TTC549 (cell line): ENCODE data around the gene OR2A1.
"Not testable (repeated sequence)": the region's sequence is repeated elsewhere in the genome, so short reads cannot be mapped to it uniquely, and the experiment has no call there.

Source experiments
- FAIRE-seq: peaks from 2 replicates; lab custom pipeline; 2012; peaks lifted over from hg19 to GRCh38; lab: Jason Lieb, UNC

Gene OR2A1

DNA sequence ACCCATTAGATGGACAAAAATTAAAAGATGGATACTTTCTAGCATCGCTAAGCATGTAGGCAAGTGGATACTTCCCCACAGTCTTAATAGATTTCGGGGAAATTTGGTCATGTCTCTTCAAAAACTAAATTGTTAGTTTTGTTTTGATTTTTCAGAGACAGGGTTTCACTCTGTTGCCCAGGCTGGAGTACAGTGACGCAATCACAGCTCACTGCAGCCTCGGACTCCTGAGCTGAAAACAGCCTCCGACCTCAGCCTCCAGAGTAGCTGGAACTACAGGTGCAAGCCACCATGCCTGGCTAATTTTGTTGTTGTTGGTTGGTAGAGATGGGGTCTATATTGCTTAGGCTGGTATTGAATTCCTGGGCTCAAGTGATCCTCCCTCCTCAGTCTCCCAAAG lies 13.6 kb downstream of the OR2A1 start:
- FAIRE-seq = not testable (repeated sequence)

DNA sequence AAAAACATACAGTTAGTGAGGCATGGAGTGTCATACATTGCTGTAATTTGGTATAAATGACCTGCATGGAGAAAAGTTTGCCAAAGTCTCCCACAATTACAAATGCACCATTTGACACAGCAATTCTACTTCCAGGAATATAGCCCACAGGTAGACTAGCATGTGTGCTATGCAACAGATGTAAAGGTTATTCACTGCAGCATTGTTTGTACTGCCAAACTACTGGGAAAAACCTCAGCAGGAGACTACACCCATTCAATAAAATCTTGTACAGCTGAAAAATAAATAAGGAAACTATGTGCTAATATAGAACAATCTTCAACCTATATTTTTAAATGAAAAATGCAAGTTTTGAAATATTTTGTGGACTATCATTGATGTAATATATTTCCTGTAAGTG lies 17.8 kb downstream of the OR2A1 start:
- FAIRE-seq = not testable (repeated sequence)

DNA sequence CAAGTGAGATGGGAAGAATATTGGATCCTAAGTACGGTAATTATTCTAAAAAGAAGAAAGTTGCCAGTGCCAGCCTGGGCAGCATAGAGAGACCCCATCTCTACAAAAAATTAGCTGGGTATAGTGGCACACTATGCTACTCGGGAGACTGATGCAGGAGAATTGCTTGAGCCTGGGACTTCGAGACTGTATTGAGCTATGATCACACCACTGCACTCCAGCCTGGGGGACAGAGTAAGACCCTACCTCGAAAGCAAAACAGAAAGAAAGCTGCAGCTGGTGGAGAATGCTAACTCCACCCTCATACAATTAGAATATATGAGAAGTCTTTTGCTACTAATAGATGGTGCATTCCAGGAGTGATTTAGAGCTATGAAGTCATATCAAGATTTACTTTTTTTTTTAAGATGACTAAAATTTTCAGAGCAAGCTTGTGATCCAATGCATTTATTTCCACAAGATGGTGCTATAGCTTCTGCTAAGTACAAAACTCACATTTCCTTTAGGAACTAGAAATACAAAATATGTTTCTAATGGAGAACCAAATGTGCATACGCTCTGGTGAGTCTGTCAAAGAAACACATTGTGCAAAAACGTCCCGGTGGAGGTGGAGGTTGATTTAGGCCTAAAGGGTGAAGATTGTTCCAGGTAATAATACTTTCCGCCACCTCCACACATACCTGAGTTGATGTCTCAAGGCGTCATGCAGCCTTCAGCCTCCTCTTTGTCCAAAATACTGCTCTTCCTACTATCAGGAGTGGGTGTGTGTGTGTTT lies 19.2 kb downstream of the OR2A1 start:
- not testable (repeated sequence) for FAIRE-seq

DNA sequence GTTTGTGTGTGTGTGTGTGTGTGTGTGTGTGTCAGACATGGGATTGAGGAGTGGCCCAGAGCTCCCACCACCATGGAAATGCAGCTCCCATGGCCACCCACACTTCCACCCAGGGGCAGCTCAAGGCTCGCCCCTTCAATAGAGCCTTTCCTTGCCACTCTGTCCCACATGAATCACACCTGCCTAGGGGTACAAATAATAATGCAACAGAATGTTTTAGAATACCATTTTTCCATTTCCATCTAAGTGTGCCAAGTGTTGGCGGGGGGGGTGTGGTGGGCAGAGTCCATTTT lies 19.7 kb downstream of the OR2A1 start:
- not testable (repeated sequence) for FAIRE-seq

DNA sequence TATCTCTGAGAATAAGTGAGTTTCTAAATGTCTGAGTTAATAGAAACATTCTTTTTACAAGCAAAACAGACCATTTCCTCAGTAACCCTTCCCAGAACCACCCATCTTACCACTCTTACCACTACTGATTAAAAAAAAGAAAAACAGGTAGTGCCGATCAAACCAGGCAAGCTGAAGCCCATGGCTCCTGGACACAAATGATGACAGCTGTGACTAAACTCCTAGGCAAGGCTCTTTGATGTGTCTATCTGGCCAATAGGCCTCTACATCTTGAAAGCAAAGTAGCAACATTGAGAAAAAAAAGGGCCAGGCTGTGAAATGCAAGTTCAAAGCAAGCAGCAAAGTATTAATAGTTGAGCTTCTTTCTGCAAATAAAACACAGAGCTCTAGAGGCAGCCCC lies 36.4 kb downstream of the OR2A1 start:
- FAIRE-seq = not testable (repeated sequence)

DNA sequence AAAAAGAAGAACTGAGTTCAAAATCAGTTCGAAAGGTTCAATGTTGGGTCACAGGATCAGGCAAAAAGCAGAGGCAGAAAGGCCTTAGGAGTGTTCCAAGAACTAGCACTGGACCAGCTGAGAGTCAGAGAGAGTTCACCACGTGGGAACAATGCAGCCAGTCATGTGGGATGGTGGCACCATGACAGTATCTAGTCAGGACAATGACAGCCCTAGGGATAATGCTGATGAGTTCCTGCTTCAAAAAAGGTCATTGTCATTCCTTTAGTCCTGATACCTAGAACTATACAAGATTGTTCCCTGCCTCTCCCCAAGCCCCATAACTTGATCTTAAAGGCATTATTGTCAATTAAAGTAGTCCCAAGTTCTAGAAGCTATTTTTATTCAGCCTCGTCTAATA lies 39.4 kb downstream of the OR2A1 start:
- FAIRE-seq = not testable (repeated sequence)

DNA sequence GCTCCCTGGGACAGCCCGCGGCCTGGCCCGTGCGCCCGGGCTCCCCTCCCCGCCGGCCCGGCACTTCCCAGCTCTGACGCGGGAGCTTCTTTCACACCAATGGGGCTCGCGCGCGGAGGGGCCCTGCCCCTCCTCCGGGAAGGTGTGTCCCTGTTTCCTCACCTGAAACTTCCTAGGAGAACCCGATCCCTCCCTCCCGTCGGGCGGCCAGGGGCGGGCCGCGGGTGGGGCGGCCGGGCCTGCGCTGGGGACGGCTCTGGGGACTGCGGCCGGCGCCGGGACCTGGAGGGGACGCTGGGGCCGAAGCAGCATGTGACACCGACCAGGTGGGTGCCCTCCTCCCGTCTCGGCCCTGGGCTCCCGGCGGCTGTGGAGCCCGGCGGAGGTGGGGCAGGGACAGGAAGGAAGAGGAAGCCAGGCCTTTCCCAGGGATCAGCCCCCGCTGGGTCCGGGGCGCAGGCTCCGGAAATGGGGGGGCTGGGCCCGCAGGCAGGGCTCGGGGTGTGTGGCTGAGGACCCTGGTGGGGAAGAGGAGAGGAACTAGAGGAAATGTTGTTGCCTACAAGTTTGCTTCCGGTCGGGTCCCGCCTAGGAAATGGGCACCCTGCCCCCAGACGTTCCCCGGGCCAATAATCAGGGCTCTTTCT lies 43.1 kb downstream of the OR2A1 start, which contains the start of gene ARHGEF5:
ARHGEF5 (plus strand) TSS at position 227 of the 647 bp plus-strand sequence. CDS start 7,268 bp downstream, outside the sequence.
- FAIRE-seq = not testable (repeated sequence)

DNA sequence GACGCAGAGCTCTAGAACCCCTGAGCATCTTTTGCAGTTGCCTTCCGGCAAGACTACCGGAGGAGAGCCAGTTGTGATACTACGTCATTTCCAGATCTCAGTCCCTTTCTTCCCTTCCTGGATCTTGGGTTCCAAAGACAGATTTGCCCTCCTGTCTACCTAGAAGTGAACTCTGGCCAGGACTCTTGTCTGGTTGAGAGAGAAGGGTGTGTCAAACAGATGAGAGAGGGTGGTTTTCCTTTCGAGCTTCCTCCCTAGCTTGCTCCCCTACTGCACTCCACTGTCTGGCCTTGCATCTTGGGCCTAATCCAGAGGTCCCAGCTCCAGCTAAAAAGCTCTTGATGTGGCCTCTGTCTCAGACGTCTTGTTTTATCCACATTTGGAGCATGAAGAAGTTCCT lies 44.0 kb downstream of the OR2A1 start:
- FAIRE-seq = not testable (repeated sequence)

DNA sequence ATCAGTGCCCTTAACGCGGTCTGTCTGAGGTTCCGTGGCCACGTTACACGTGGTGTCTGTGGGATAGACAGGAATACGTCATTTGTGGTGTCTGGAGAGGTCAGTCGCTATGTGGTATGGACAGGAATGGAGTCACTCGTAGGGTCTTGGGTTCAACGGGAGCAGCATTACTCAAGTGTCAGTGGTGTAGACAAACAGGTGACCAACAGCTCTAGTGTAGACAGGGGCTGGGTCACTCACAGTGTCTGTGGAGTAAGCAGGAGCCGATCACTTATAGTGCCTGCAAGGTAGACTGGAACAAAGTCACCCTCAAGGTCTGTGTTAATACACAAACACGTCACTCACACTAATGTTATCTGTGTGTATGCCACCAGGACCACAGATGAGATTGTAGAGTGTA lies 44.6 kb downstream of the OR2A1 start:
- not testable (repeated sequence) for FAIRE-seq

DNA sequence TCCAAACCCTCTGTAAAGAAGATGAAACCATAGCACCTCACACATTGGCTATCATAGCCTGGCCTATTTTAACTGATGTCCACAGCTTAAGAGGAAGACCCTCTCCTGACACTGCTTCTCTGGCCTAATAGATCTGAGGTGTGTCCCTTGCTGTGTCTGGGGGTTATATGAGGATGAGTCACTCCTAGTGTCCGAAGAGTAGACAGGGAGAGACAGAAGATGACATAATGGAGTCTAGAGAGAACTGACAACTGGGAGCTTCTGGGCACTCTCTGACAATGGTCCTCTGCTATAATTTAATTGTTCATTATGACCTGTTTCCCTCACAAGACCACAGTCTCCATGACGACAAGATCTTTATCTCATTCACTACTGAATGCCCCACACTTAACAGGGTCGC lies 49.8 kb downstream of the OR2A1 start:
- FAIRE-seq = not testable (repeated sequence)

DNA sequence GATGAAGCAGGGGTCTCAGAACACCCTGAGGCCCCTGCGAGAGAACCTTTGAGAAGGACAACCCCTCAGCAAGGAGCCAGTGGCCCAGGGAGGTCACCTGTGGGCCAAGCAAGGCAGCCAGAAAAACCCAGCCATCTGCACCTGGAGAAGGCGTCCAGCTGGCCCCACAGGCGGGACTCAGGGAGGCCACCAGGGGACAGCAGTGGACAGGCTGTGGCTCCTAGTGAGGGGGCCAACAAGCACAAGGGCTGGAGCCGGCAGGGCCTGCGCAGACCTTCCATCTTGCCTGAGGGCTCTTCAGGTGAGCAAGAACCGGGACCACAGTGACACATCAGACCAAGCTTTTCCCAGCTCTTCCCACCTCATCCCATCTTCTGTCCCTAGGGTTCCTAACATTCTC lies 53.3 kb downstream of the OR2A1 start:
- FAIRE-seq = not testable (repeated sequence)

DNA sequence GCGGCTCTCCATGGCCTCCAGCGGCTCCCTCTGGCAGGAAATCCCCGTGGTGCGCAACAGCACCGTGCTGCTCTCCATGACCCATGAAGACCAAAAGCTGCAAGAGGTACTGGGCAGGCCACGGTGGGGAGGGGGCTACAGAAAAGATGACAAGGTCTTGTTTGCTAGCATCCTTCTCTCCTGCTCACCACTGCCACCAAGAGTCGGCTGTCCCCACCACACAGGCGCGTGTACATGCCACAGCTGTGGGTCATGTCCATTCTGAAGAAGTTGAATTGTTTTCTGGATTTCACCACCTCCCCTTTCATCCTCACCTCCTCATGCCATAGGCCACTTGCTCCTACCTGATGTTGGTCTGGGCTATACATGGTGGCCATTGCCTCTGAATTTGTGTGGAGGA lies 55.0 kb downstream of the OR2A1 start:
- not testable (repeated sequence) for FAIRE-seq

DNA sequence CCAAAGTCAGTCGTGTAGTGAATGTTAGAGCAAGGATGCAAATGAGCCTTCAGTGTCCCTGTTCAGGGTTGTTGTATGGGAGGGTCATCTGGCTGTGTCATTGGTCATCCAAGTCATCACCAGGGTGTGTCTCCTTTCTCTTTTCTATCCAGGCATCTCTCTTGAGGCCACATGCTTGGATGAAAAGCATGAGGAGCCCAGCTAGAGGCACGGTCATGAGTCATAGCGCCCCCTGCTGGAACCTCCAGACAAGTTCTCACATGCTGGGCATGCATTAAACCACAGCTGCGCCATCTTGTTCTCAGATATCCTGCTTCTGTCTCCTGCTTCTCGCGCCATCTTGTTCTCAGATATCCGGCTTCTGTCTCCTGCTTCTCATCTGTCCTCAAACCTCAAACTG lies 57.0 kb downstream of the OR2A1 start:
- FAIRE-seq = not testable (repeated sequence)
